C4-2B (cell line): ENCODE measurements around the gene PTPRD.

Experiments
- H3K27ac ChIP-seq: fragments of 450-650 bp; 2 replicates; pipeline ENCODE4 v1.5.1; 2017
- ZFX ChIP-seq: fragments of 450-650 bp; IDR thresholded peaks from 2 replicates; pipeline ENCODE4 v1.6.1; 2017
- TF ChIP-seq, protein P1 (sequence below): fragments of 450-650 bp; conservative IDR thresholded peaks from 2 replicates; pipeline ENCODE4 v1.5.1; 2017; ENCODE audit warnings: mild to moderate bottlenecking

The PTPRD gene

DNA sequence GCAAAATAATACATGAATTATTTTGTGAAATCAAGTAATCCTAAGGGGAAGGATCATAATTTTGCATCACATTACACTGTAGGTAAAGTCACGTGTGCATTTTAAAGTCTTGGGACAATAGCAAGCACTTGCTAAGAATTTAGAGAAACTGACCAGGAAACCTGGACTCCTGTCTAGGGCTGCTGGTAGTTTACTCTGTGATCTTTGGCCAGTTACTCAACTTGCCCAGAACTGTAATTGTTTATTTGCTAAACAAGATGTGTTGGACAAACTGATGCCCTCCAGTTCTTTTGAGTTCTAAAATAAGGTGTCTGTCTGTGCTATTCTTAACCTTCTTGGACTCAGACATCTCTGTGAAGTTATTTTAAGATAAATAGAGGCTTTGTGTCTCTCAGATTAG is 2218.5 kb downstream of the PTPRD start:
- H3K27ac ChIP-seq = no peak overlapping the region
- no peak for TF ChIP-seq ZFX
- TF ChIP-seq, protein P1, sequence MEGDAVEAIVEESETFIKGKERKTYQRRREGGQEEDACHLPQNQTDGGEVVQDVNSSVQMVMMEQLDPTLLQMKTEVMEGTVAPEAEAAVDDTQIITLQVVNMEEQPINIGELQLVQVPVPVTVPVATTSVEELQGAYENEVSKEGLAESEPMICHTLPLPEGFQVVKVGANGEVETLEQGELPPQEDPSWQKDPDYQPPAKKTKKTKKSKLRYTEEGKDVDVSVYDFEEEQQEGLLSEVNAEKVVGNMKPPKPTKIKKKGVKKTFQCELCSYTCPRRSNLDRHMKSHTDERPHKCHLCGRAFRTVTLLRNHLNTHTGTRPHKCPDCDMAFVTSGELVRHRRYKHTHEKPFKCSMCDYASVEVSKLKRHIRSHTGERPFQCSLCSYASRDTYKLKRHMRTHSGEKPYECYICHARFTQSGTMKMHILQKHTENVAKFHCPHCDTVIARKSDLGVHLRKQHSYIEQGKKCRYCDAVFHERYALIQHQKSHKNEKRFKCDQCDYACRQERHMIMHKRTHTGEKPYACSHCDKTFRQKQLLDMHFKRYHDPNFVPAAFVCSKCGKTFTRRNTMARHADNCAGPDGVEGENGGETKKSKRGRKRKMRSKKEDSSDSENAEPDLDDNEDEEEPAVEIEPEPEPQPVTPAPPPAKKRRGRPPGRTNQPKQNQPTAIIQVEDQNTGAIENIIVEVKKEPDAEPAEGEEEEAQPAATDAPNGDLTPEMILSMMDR = no peak

- H3K27ac ChIP-seq = no peak overlapping the region
- TF ChIP-seq, protein P1 = no peak
- TF ChIP-seq ZFX = no peak
Observed at GRCh38 chr9:8392866-8393265, 2219.9 kb downstream of the PTPRD start.

- TF ChIP-seq, protein P1 = no peak
- no peak for TF ChIP-seq ZFX
- no peak overlapping the region for H3K27ac ChIP-seq
Observed at GRCh38 chr9:8391566-8391965, 2221.2 kb downstream of the PTPRD start.

- TF ChIP-seq, protein P1 = no peak
- TF ChIP-seq ZFX = no peak
Observed at GRCh38 chr9:8391132-8391531, 2221.7 kb downstream of the PTPRD start.

DNA sequence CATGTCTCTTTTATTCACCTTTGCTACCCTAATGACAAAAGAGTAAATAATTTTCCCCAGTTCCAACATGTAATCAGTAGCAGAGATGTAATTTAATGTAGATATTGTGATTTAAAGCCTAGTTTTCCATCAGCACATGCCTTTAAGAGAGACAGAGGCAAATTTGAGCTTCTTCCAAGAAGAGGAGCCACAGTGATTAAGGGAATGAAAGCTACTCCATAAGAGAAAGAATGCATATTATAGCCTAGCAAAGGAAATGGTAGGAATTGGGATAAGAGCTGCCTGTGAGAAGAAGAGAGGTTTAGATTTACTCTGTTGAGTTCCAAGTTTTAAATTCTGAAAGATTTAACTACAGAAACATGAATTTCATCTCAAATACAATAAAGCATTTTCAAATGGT is 2222.2 kb downstream of the PTPRD start:
- H3K27ac ChIP-seq = no peak overlapping the region
- TF ChIP-seq, protein P1 = no peak
- TF ChIP-seq ZFX = no peak

More at GRCh38 chr9:8391132-8391531, 2221.7 kb downstream of the PTPRD start:
- no peak overlapping the region for H3K27ac ChIP-seq

- TF ChIP-seq ZFX = no peak
- TF ChIP-seq, protein P1 = no peak
- H3K27ac ChIP-seq = no peak overlapping the region
Observed at GRCh38 chr9:8389531-8389930, 2223.3 kb downstream of the PTPRD start.

DNA sequence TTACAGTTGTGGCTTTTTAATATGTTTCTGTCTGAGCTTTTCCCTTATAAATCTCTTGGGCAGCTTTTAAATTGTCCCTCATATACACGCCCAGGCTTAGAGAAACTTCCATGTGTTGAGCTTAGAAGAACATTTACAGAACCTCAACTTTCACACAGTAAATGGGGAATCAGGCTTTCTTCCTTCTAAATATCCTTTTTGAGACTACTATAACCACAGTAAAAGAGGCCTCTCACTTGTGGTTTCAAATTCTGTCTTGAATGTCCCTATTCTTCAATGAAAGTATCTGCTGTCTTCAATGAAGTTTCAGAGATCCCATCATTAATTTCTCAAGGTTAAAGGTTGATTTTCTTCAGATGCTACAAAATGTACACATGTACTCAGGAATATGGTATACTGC is 2224.7 kb downstream of the PTPRD start:
- TF ChIP-seq ZFX = no peak
- TF ChIP-seq, protein P1 = no peak
- H3K27ac ChIP-seq = no peak overlapping the region
